LNCaP clone FGC (cell line): ENCODE results near the gene FBXL16.

Source experiments
- DNase-seq: peaks from one replicate; pipeline ENCODE4 v3.0.0-alpha.2; 2011; ENCODE audit warnings: low read depth
- H3K4me3 ChIP-seq: 2 replicates; pipeline ENCODE4 v1.5.1; 2011; ENCODE audit warnings: mild to moderate bottlenecking, low read depth, low read length, control low read depth
- TF ChIP-seq, protein P1 (sequence below): IDR thresholded peaks from 2 replicates; pipeline ENCODE4 v1.5.1; 2012; ENCODE audit warnings: mild to moderate bottlenecking; ENCODE audit not compliant: control insufficient read depth, insufficient read depth; ENCODE audit errors: extremely low read depth

Gene FBXL16

DNA sequence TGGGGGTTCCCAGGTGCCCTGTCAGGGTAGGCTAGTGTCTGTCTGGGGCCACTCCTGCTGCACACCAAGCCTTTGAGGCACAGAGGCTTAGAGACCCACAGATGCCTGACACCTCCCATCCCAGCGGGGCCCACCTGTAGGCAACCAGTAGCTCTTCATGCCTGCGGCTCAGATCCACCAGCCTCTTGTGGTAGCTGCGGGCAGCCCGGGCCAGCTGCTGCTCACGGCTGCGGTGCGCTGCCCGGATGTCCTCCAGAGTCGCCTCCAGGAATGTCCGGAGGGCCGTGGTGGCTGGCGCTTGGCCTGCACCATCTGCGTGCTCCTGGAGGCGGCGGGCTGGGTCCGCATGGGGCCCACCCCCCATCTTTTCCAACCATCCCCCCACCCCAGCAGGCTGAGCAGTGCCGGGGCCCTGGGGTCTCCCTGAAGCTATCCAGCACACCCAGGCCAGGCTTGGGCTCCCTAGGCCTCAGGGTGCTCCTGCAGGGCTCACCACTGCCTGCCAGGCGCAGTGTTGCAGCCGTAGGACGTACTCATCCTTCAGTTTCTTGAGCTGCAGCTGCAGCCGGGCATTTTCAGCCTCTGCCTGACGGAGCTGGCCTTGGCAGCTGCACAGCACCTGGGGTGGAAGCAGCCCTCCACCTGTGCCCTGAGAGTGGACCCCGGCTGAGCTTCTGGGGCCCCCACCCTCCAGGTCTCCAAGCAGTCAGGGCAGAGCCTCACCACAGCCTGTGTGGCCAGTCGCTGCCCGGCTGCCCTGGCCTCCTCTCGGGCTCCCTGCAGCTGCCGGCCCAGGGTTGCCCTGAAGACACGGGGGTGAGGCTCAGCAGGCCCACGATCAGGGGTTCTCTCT is 18.8 kb upstream of the FBXL16 start:
- no peak overlapping the region for H3K4me3 ChIP-seq
- TF ChIP-seq, protein P1, sequence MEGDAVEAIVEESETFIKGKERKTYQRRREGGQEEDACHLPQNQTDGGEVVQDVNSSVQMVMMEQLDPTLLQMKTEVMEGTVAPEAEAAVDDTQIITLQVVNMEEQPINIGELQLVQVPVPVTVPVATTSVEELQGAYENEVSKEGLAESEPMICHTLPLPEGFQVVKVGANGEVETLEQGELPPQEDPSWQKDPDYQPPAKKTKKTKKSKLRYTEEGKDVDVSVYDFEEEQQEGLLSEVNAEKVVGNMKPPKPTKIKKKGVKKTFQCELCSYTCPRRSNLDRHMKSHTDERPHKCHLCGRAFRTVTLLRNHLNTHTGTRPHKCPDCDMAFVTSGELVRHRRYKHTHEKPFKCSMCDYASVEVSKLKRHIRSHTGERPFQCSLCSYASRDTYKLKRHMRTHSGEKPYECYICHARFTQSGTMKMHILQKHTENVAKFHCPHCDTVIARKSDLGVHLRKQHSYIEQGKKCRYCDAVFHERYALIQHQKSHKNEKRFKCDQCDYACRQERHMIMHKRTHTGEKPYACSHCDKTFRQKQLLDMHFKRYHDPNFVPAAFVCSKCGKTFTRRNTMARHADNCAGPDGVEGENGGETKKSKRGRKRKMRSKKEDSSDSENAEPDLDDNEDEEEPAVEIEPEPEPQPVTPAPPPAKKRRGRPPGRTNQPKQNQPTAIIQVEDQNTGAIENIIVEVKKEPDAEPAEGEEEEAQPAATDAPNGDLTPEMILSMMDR, result no peak
- DNase-seq, result no peak

DNA sequence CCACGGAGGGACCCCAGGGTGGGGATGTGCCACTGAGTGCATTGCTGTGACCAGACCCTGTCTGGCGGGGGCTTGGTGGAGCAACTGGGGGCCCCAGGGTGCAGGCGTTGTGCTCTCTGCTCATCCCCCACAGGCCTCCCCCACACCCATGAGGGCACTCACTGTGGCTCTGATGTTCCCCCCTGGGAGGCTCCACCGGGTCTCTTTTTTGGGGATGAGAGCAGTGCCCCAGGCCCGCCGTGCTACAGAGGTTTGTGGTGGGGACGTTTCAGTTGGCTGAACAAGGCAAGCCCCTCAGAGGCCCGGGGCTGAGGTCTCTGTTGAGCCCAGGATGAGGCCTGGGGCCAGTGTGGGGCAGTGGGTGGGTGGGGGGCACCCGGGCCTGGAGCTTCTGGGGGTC is 18.1 kb upstream of the FBXL16 start:
- TF ChIP-seq, protein P1, result no peak
- no peak overlapping the region for H3K4me3 ChIP-seq
- no peak for DNase-seq

DNA sequence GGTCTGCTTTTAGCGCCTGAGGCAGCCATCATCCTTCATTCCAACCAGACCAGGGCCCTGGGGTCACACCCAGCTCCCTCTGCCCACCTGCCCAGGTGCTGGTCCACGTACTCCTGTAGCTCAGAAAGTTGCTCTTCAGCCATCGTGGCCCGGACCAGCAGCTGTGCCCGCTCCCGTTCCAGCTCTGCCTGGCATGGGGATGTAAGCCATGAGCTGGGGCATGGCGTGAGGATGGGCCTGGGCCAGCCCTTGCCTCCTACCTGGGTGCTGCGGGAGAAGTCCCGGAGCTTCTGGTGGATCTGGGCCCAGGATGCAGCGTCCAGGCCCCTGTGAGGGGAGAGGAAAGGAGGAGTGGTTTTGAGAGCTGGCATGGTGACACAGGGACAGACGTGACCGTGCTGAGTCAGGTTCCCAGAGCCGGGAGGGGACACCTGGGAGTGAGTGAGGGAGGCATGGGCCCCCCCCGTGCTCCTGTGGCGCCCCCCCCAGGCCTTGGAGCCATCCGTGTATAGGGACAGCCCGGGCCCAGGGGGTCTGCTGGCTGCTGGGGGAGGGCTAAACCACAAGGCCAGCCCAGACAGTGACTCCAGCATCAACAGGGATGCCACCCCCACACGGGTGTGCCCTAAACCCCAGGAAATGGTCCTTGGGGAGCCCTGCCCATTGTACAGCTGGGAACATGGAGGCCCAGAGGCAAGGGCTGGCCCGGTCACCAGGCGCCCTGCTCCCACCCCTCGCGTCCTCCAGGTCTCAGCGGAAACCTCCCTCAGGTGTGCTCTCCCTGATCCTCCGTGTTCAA is 17.4 kb upstream of the FBXL16 start:
- DNase-seq, result no peak
- TF ChIP-seq, protein P1, result no peak

GRCh38 chr16:721765-722540 is 16.4 kb upstream of the FBXL16 start:
- peak overlapping the region; percentile 92 for H3K4me3 ChIP-seq
- TF ChIP-seq, protein P1, result no peak
- DNase-seq, result no peak

More for the DNA sequence above, 17.4 kb upstream of the FBXL16 start:
- no peak overlapping the region for H3K4me3 ChIP-seq

- H3K4me3 ChIP-seq, result peak within 1 kb of the TSS; percentile 92
- TF ChIP-seq, protein P1, result no peak
- DNase-seq, result peak; percentile 69
These were observed 15.6 kb upstream of the FBXL16 start, which contains the start of gene ANTKMT for GRCh38 chr16:720990-721764. ANTKMT (plus strand) TSS chr16:721146; CDS start chr16:721275, 129 bp downstream.

DNA sequence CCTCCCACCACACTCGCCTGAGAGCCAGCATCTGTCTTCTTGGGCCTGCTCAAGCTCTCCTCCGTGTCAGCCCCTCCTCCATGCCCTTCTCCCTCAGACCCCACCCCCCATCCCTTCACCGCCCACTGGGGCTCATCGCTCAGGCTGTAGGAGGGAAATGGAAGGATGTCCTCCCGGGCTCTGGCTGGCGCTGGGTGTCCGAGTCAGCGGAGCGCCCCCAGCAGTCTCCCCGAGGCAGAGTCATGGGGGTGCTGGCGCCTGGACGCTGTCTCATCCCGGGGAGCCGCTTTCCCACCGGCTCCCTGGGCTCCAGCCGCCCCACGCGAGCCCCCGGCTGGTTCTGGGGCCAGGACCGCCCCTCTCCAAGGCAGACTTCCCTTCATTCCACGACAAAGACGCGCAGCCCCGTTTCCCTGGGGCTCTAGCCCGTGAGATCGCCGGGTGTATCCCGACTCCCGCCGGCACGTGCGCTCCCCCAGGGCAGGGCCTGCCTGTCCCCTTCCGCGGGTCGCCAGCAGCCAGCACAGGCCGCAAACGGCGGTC is 14.9 kb upstream of the FBXL16 start:
- no peak for DNase-seq
- peak overlapping the region; percentile 92 for H3K4me3 ChIP-seq

More for the DNA sequence above, 14.9 kb upstream of the FBXL16 start:
- TF ChIP-seq, protein P1, result peak; percentile 22; the same call in 1 of the 2 replicates
